ENCODE data around the gene CD96. TPM values are rescaled to one million over a fixed set of nuclear protein-coding genes. Genes with fewer than 3 reads are reported as not detected.

CD96 gene, protein sequence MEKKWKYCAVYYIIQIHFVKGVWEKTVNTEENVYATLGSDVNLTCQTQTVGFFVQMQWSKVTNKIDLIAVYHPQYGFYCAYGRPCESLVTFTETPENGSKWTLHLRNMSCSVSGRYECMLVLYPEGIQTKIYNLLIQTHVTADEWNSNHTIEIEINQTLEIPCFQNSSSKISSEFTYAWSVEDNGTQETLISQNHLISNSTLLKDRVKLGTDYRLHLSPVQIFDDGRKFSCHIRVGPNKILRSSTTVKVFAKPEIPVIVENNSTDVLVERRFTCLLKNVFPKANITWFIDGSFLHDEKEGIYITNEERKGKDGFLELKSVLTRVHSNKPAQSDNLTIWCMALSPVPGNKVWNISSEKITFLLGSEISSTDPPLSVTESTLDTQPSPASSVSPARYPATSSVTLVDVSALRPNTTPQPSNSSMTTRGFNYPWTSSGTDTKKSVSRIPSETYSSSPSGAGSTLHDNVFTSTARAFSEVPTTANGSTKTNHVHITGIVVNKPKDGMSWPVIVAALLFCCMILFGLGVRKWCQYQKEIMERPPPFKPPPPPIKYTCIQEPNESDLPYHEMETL
- 0.17 to 0.27 TPM (median 0.23 TPM) in 3 replicates for total RNA-seq
- long read RNA-seq, result 0 reads

GRCh38 chr3:111541911-111542483, at the start of gene CD96:
TSS of gene CD96 (plus strand) at chr3:111542197. CDS start at chr3:111542249, 52 bp downstream.
- H3K36me3 Mint-ChIP-seq (ENCODE audit: low read depth), result no peaks in the 10 kb centered on the region
- H3K4me1 Mint-ChIP-seq (ENCODE audit: low read depth), result peaks cover 26% of the 10 kb centered on the region
- no peak for DNase-seq (ENCODE audit: low spot score)
- no peak within 1 kb of the TSS for H3K27ac Mint-ChIP-seq (ENCODE audit: unreplicated experiment)
- no peak for TF ChIP-seq CTCF (IDR thresholded peaks at IDR 0.05)
- H3K27me3 Mint-ChIP-seq (ENCODE audit: low read depth), result no peaks in the 10 kb centered on the region
- H3K4me3 Mint-ChIP-seq (ENCODE audit: unreplicated experiment), result no peak within 1 kb of the TSS
- H3K9me3 Mint-ChIP-seq (ENCODE audit: low read depth), result no peaks in the 10 kb centered on the region

- H3K36me3 Mint-ChIP-seq (ENCODE audit: low read depth), result no peaks in the 10 kb centered on the region
- no peak overlapping the region for H3K4me3 Mint-ChIP-seq (ENCODE audit: unreplicated experiment)
- H3K4me1 Mint-ChIP-seq (ENCODE audit: low read depth), result no peaks in the 10 kb centered on the region
- peaks cover 7% of the 10 kb centered on the region for H3K27me3 Mint-ChIP-seq (ENCODE audit: low read depth)
- peaks cover 11% of the 10 kb centered on the region for H3K9me3 Mint-ChIP-seq (ENCODE audit: low read depth)
- no peak for TF ChIP-seq CTCF (IDR thresholded peaks at IDR 0.05)
- H3K27ac Mint-ChIP-seq (ENCODE audit: unreplicated experiment), result no peak overlapping the region
- DNase-seq (ENCODE audit: low spot score), result no peak
Observed at GRCh38 chr3:111493276-111493675, 48.7 kb upstream of the CD96 start.

DNA sequence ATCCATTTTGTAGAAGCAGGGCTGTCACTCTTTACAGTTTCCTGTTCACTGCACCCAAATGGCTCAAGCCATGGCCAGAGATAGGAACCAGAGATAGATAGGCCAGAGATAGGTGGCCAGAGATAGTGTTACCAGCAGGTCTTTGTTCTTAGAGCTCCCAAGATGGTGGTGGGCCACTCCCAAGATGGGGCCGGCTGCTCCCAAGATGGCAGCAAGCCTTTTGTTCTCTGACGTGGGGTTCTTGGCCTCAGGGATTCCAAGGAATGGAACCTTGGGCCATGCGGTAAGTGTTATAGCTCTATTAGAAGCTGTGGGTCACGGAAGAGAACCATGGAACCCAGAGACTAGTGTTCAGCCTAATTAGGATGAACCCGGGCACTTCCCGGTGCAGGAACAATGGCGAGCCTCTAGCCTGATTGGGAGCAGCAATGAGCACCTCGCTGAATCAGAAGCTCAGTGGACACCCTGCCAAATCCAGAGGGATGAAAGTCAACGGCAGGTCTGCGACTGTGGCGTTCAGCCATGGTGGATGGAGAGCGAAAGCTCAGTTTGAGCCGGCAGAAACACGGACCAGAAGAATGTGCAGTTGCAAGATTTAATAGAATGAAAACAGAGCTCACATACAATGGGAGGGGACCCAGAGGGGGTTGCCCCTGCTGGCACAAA, 45.0 kb upstream of the CD96 start:
- Mint-ChIP-seq H3K4me3 (ENCODE audit: unreplicated experiment) (no peak overlapping the region), H3K27ac (ENCODE audit: unreplicated experiment) (no peak overlapping the region), H3K36me3 (ENCODE audit: low read depth) (peaks cover 1% of the 10 kb centered on the region), H3K9me3 (ENCODE audit: low read depth) (peaks cover 6% of the 10 kb centered on the region), H3K4me1 (ENCODE audit: low read depth) (no peaks in the 10 kb centered on the region), H3K27me3 (ENCODE audit: low read depth) (peaks cover 14% of the 10 kb centered on the region)
- TF ChIP-seq CTCF (IDR thresholded peaks at IDR 0.05), result no peak
- DNase-seq (ENCODE audit: low spot score), result no peak

DNA sequence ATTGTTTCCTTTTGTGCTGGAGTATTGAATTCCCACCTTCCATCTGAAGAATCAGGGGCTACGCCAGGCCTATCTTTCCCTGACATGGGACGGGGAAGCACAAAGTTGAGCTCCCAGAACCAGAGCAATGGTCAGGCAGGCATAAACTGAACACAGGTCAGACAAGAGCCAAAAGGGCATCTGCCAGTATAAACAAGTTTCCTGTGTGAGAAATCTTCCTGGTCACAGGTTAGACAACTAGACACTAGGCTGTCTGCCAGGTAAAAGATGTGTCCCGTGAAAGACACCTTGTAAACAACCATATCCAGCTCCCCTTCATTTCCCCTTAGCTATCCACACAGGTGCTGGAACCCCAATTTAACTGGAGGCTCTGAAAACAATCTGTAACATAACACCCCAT, 44.0 kb upstream of the CD96 start:
- Mint-ChIP-seq H3K4me3 (ENCODE audit: unreplicated experiment) (no peak overlapping the region), H3K27me3 (ENCODE audit: low read depth) (peaks cover 14% of the 10 kb centered on the region), H3K27ac (ENCODE audit: unreplicated experiment) (no peak overlapping the region), H3K4me1 (ENCODE audit: low read depth) (no peaks in the 10 kb centered on the region), H3K9me3 (ENCODE audit: low read depth) (peaks cover 9% of the 10 kb centered on the region), H3K36me3 (ENCODE audit: low read depth) (peaks cover 1% of the 10 kb centered on the region)
- no peak for TF ChIP-seq CTCF (IDR thresholded peaks at IDR 0.05)
- DNase-seq (ENCODE audit: low spot score), result no peak

- H3K9me3 Mint-ChIP-seq (ENCODE audit: low read depth), result peaks cover 12% of the 10 kb centered on the region
- H3K27ac Mint-ChIP-seq (ENCODE audit: unreplicated experiment), result no peak overlapping the region
- H3K4me1 Mint-ChIP-seq (ENCODE audit: low read depth), result no peaks in the 10 kb centered on the region
- no peak for DNase-seq (ENCODE audit: low spot score)
- H3K36me3 Mint-ChIP-seq (ENCODE audit: low read depth), result peaks cover 3% of the 10 kb centered on the region
- no peak for TF ChIP-seq CTCF (IDR thresholded peaks at IDR 0.05)
- peaks cover 6% of the 10 kb centered on the region for H3K27me3 Mint-ChIP-seq (ENCODE audit: low read depth)
- no peak overlapping the region for H3K4me3 Mint-ChIP-seq (ENCODE audit: unreplicated experiment)
Observed at GRCh38 chr3:111506435-111506834, 35.6 kb upstream of the CD96 start.
